Femur (tissue), 1 donor: ENCODE results near the gene HNRNPA1.
"Not testable (repeated sequence)": the region's sequence is repeated elsewhere in the genome, so short reads cannot be mapped to it uniquely, and the experiment has no call there.

Experiments used
- DNase-seq: peaks from one replicate; pipeline ENCODE4 v3.0.0-alpha.2; 2017

Gene HNRNPA1

GRCh38 chr12:54280468-54281260 is at the start of gene HNRNPA1:
Gene HNRNPA1, plus strand, starts transcription at chr12:54280726. Its CDS starts 82 bp downstream, at chr12:54280808.
- DNase-seq = peak; percentile 98

DNA sequence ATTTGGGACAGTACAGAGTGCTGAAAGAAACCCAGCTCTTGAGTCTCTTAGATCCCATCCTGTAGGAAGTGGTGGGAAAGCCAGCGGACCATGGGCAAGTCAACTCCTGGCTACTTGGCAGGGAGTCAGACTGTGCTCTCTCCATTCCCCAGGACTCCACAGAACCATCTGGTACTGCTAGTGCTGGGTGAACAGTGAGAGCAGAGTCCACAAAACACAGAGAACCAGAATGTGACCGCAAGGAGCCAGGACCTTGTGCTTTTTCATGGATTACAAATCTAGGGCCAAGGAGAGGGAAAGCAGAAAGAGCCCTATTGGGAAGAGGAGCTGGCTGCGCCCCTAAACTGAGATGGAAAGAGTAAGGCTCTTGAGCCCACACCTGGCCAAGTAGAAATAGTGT is 49.3 kb upstream of the HNRNPA1 start:
- DNase-seq = not testable (repeated sequence)

- no peak for DNase-seq
Observed at GRCh38 chr12:54232790-54233189, 47.7 kb upstream of the HNRNPA1 start.

DNA sequence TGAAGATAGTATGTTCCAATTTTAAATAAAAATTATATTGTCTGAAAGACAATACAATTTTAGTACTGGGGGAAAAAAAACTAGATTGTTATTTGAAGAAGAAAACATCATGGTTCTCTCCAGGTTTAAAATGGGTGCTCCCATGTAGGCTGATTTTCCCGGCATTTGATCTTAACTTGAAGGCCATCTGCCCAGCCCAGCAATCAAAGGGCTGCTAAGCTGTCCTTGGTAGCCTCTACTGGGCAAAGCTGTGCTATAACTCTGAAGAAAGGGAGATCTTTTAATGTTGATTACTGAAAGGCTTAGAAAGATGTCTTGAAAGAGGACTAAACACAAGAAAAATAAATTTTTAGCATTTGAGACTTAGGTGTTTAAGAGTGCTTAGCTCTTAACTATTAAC is 42.0 kb upstream of the HNRNPA1 start:
- no peak for DNase-seq

DNA sequence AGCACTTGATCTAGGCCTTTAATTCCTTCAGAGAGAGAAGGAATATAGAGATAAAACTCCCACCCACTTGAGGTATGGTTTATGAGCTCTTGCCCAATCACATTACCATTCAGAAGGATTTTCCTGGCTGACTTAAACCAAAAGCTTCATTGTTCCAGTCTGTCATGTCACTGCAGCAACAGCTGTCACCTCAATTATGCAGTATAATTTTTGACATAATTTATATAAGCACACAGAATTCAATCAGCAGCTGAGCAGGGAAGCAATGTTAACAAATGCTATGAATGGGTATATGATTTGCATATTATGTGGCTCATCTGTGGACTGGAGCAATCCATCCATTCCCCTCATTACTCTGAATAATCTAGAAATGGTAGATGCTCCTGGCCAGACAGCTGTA is 40.9 kb upstream of the HNRNPA1 start:
- no peak for DNase-seq

GRCh38 chr12:54240129-54240528 is 40.4 kb upstream of the HNRNPA1 start:
- DNase-seq = no peak

DNA sequence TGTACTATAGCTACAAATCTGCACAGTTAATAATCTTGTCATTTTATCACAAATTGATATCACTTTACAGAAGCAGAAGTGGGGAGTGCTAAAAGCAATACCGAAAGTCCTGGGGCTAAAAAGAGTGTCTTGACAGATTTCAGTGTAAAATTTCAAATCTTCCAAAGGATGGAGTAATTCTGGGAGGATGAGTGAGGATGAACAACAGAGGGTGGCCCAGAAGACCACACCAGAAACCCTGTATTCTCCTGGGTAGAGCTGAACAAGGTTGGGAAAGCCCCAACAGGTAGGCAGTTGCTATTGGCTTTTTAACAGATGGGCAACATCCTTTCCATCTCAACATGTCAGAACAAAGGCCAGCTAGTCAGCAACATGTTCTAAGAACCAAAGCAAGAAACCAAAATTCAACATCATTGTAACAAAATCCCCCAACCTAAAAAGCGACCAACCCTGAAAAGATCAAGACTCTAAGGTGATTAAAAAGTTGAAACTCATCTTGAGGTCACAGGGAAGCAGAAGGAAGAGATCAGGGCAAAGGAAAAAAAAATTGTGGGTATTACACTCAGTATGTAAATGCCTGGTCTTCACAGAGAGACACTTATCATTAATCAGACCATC is 39.4 kb upstream of the HNRNPA1 start:
- DNase-seq = no peak

DNA sequence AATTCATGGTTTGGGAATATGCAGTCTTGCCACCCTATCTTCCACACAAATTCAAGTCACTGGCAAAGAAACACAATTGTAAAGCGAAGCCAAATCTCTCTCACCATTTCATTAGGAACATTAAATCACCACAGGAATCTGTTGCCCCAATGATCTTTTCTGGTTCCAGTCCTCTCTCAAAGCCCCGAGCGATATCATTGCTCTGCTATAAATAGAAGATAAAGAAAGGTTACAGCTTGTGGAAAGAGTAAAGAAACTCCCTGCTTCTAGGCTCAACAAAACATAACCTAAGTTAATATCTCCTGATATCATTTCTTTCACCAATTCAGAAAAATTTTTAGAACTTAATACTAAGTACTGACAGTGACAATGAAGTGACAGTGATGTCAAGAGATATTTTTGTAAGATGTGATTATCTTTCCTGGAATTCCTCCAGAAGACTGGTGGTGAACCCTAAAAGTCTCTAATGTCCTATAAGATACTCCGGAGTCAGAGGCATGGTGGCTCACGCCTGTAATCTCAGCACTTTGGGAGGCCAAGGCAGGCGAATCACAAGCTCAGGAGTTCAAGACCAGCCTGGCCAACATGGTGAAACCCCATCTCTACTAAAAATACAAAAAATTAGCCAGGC is 34.4 kb upstream of the HNRNPA1 start:
- no peak for DNase-seq

- DNase-seq = no peak
Observed at GRCh38 chr12:54249489-54249888, 31.0 kb upstream of the HNRNPA1 start.

- no peak for DNase-seq
Observed at GRCh38 chr12:54251667-54252284, 28.8 kb upstream of the HNRNPA1 start.

DNA sequence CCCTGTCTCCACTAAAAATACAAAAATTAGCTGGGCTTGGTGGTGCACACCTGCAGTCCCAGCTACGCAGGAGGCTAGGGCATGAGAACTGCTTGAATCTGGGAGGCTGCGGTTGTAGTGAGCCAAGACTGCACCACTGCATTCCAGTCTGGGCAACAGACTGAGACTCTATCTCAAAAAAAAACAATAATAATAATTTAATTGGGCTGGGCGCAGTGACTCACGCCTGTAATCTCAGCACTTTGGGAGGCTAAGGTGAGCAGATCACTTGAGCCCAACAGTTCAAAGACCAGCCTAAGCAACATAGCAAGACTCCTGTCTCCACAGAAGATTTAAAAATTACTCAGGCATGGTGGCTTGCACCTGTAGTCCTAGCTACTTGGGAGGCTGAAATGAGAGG is 27.3 kb upstream of the HNRNPA1 start:
- no peak for DNase-seq

- no peak for DNase-seq
Observed at GRCh38 chr12:54257332-54257731, 23.2 kb upstream of the HNRNPA1 start.

GRCh38 chr12:54258201-54258681 is 22.3 kb upstream of the HNRNPA1 start:
- DNase-seq = no peak

DNA sequence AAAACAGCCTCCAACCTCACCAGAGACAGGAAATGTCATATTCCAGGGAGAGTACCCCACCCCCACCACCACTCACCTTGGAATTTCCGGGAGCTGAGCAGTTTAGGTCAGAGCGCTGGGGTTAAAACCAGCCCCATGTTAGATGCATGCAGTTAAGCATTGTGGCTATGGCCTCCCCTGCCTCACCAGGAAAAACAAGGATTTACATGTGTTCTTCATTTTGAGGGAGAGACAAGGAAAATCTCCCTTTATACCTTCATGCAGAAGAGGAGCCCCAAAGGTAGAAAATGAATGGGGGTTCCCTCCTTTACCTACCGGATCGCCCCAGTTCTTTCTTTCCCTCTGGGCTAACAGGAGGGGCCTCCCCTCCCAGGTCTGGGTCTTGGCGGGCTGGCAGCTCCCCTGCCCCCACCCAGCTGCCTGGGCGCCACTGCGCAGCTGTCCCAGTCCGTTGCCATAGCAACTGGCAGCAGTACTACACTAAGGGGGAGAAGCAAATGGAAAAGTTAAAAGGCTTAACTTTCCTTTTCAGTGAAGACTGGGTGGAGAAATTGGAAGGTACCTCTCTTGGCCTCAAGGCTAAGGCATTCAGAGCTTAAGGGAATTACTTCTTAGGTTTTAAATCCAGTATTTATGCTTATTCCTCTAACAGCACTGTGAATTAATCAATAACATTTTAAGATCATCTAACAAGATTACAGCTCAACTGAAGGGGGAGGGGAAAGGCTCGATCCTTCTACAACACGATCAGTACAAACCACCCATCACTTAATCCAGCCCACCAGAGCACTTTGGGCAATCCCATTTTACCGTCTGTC is 21.1 kb upstream of the HNRNPA1 start:
- DNase-seq = peak; percentile 94

DNA sequence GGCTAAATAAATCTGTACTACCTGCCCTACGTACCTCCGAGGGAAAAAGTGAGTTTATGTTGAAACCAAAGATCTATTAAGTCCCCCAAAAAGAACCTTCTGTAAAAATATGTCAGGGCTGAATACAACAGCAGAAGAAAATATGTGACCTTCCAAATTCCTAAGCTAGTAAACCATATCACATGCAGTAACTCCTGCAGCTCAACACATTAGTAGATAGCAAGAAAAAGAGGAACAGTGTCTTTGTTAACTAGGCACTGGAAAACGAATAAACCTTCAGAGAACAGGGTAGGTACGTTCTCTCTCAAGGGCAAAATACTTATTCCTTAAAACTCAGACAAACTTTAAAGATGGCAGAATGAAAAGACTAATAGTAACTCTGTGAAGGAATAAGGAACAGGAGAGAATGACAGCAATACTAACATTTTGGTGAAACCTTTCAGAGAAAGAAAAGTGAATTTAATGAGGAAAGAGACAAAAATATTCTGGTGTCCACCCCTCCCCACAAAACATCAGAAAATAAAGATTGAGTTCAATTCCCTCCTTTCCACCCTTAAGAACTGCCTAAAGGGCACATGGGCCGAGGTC is 18.6 kb upstream of the HNRNPA1 start:
- DNase-seq = no peak

DNA sequence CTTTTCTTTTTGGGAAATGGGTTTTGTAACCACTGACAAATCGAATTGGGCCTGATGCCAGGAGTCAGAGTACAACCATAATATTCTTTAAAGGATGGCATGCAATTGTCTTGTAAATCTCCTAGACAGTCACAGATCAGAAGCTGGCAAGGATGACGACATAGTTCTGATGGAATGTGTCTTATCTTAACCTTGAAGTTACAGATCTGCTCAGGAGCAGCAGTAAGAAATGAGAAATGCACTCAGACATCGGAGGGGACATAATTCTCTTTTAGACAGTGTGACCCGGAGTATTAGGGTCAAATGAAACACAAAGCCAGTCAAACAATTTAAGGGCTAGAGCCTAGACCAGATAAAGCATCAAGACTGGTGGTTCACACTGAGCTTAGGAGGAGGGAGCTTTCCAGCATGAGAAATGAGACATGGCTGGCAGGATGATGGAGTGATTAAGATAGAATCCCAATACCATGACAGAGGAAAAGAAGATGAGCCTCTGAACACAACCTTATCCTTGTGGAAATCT is 18.1 kb upstream of the HNRNPA1 start:
- no peak for DNase-seq

GRCh38 chr12:54265364-54265812 is 15.1 kb upstream of the HNRNPA1 start:
- DNase-seq = no peak

GRCh38 chr12:54266852-54267251 is 13.7 kb upstream of the HNRNPA1 start:
- no peak for DNase-seq

GRCh38 chr12:54270345-54270744 is 10.2 kb upstream of the HNRNPA1 start:
- no peak for DNase-seq

DNA sequence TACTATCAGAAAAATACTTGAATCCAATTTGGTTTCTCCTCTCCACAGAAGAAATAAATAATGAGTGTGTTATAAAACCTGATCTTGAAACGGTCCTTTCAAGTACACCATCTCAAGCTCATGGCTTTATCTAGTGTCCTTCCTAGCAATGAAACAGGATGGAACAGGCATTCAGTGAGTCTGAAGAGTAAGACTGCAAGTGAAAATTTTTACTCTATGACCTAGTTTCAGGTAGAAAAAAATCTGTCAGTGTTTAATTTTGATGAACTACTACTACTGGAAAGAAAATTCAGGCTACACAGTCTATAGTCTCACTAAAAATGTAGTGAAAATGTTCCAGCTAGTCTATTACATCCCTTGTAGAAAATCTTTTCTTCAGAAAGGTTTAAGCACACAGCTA is 8.3 kb upstream of the HNRNPA1 start:
- DNase-seq = no peak

DNA sequence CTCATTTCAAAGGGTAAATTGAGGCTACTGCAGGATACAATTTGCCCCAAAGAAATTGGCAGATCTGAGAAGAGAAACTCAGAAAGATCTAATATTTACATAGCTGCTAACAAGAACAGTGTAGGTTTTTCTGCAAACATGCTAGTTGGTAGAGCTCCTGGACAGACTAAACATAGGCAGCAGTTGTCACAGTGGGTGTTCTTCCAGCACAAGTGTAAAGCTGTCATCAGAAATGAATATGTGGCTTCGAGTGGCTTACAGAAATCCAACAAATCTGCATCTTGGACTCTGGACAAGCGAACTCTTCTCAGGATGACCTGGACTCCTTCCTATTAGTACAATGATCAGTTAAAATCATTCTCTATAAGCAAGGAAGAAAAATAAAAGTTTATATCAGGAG is 6.5 kb upstream of the HNRNPA1 start:
- DNase-seq = no peak

DNA sequence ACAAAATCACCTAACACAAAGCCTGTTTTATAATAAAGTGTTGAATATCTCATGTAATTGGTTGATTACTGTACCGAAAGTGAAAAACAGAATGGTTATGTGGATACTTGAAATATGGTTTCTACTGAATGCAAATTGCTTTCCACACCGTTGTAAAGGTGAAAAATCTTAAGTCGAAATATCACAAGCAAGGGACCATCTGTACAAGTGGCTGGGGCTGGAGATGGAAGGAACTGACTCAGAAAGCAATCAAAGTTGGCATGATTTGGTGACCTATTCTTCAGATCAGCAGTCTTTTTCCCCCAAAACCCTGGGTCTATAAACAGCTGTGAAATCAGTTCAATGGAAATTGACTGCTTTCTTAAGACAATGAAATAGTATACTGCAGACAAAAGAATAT is 4.2 kb upstream of the HNRNPA1 start:
- no peak for DNase-seq
